NCI-H146 (cell line): Measurements from ENCODE around the gene ZNF407.

ENCODE experiments used
- DNase-seq: peaks from one replicate; lab custom pipeline; 2025; lab: John Stamatoyannopoulos, UW

Gene ZNF407

GRCh38 chr18:74831571-74832250 is 234.0 kb downstream of the ZNF407 start:
- no peak for DNase-seq

DNA sequence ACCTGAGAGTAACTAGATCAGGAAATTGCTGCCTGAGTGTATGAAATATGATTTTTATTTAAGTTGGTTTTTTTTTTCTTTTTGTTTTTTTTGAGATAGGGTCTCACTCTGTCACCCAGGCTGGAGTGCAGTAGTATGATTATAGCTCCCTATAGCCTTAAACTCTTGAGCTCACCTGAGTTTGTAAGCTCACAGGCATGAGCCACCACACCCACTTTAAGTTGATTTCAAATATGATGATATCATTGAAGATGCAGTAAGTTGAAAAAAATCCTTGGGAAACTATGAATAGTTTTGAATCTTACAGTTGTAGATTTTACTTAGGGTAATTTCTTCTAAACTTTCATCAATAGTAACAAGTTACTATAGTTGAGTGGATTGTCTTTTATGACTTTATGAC is 234.7 kb downstream of the ZNF407 start:
- no peak for DNase-seq

DNA sequence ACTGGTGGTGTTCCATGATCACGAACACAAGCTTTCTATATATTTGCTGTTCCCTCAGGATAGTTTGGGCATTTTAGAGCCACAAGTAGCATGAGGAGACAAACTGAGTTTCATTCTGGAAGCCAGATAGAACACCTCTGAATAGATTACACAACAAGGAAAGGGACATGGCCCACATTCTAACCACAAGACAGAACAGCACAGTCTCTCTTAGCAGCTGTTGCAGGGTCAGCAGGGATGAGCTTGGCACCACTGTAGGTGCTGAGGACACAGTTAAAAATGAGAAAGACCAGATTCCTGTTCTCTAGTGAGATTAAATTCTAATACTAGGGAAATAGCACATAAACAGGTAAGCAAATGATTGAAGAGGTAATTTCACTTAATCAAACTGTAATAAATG is 235.3 kb downstream of the ZNF407 start:
- no peak for DNase-seq

DNA sequence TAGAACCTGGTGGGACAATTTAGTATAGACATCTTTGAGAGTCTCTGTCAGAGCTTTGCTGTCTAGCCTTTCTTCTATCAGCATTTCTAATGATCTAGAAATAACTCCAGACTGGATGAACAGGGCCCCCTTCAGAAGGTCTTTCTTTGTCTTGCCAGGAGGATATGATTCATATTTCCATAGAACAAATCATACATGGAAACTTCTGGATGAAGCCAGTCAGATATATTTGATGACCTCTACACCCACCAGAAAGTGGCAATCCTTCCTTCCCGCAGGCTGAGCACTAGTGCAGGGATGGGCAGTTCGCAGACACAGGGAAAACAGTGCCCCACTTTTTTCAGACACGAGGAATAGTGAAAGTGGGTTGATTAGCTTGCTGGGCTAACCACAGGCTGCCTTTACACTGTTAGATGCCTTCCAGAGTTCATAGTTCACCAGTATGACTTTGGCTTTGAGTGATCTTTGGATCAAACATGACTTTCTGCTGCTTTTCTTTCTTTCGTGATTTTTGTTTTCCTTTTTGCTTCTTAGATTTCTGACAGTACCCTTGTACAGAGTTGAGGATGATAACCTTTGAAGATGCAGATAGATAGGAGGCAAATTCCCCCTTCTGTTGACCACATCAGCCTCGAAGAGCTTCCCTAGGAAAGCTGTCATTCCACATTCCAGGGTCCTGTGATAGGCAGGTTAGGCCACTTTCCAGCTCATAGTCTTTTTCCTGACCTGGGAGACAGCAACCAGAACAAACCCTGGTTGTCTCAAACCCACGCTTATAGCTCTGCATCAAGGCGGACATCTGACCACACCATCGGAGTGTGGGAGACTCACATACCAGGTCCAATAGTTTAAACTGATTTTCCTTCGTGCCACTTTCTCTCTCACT is 237.0 kb downstream of the ZNF407 start:
- no peak for DNase-seq

DNA sequence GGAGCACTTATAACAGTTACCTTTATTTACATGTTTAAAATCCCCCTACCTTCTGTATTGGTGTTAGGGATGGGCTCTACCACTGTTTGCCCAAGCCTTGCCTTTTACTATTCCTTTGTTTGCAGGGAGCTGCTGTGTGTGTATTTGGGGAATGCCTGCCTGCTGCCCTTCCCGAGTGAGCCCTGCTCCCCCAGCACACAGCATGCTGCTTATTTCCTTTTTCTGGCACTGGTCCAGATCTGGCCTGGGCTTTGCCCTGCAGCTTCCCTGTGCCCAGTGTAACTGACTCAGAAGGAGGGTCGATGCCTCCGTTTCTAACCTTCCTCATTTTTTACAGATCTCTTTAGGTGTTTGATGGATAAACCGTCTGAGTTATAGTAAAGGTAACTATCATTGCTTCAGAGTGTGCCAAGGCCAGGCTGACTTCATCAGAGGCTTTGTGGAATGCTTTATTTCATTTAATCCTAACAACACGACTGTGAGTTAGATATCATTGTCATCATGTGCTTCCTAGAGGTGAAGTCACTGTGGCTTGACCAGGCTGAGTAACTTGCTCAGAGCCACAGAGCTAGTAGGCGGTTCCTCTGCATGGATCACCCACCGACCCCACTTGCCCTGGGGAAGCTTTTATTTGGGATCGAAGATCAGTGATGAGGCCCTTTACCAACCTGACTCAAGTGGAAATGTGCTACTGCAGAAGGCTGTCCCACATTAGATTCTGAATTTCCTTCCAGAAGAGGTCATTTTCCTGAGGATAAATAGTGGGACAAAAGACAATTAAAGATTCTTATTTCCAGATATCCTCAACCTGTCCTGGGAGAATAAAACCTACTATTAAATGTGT is 238.8 kb downstream of the ZNF407 start:
- peak; percentile 95 for DNase-seq

DNA sequence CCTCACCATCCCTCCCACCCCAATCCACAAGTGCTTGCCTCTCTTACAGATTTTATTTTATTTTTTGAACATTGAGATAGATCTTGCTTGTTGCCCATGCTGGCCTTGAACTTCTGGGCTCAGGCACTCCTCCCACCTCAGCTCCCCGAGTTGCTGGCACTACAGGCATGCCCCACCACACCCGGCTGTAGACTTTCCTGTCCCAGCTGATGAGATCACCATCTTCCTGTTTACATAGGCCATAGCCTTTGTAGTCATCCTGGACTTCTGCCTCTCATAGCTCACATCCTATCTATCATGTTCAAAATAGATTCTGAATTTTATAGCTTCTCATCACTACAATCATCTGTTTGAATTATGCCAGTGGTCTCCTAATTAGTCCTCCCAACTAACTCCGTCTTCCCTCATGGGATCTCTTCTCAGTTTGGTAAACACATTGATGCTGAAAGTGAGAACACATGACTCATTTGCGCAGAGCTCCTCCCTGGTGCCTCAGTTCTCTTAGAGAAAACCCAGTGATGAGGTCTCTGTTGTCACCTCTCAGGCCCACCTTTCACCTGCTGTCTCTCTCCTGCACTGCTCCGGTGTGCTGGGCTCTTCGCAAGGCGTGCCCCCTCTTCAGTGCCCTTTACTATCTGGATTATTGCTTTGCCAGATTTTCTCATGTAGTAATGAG is 243.0 kb downstream of the ZNF407 start:
- DNase-seq = no peak

DNA sequence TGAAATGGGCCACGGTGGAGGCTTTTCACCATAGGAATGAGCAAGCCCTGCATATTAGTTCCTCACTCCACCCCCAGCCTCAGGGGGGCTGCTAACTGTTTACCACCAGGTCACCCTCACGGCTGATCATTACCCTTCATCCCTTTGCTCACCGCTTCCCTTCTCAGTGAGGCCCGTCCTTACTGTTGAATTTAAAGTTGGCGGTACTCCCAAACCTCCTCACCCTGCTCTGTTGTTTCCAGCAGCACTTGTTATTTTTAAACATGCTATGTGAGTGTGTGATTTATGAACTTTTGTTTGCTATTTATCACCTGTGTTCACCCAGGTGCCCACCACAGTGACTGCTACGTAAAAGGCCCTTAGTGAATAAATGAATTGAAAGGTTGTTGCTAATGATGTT is 243.6 kb downstream of the ZNF407 start:
- DNase-seq = no peak

GRCh38 chr18:74849301-74849700 is 251.6 kb downstream of the ZNF407 start:
- no peak for DNase-seq

GRCh38 chr18:74856434-74856833 is 258.8 kb downstream of the ZNF407 start:
- DNase-seq = no peak

GRCh38 chr18:74856928-74857327 is 259.3 kb downstream of the ZNF407 start:
- DNase-seq = no peak

GRCh38 chr18:74857901-74858300 is 260.2 kb downstream of the ZNF407 start:
- DNase-seq = no peak

DNA sequence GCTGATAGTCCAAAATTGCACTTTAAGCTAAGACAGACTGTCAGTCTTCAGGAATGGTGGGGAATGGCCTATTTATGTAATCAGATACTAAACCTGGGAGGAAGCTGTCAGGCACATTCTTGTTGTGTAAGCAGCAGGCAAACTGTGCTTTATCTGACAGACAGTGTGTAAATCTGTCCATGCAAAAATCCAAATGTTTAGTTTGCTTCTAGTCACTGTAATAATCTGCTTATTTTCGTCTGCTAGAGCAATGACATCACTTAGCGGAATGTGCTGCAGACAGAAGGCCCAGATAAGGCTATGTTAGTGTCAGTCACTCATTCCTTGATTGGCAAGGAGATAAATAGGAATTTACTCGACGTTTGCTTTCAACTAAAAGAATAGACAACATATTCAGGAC is 263.5 kb downstream of the ZNF407 start:
- no peak for DNase-seq

DNA sequence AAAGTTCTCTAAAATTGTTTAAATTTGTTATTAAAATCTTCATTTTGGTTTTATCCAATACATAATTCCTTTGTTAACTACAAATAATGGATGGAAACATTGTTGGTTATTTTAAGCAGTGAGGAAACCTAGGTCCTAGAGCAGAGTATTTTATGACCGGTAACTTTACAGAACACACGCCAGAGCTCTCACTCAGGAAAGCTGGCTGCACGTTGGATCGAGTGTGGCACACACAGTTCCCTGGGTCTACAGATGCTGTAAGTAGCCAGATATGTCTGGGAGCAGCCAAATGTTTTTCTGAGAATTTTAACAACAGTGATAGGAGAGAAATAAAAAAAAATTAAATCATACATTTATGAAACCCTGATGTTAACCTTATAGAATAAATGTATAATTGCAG is 264.4 kb downstream of the ZNF407 start:
- DNase-seq = no peak

- no peak for DNase-seq
Observed at GRCh38 chr18:74866577-74866976, 268.9 kb downstream of the ZNF407 start.

- DNase-seq = no peak
Observed at GRCh38 chr18:74868461-74868860, 270.8 kb downstream of the ZNF407 start.

DNA sequence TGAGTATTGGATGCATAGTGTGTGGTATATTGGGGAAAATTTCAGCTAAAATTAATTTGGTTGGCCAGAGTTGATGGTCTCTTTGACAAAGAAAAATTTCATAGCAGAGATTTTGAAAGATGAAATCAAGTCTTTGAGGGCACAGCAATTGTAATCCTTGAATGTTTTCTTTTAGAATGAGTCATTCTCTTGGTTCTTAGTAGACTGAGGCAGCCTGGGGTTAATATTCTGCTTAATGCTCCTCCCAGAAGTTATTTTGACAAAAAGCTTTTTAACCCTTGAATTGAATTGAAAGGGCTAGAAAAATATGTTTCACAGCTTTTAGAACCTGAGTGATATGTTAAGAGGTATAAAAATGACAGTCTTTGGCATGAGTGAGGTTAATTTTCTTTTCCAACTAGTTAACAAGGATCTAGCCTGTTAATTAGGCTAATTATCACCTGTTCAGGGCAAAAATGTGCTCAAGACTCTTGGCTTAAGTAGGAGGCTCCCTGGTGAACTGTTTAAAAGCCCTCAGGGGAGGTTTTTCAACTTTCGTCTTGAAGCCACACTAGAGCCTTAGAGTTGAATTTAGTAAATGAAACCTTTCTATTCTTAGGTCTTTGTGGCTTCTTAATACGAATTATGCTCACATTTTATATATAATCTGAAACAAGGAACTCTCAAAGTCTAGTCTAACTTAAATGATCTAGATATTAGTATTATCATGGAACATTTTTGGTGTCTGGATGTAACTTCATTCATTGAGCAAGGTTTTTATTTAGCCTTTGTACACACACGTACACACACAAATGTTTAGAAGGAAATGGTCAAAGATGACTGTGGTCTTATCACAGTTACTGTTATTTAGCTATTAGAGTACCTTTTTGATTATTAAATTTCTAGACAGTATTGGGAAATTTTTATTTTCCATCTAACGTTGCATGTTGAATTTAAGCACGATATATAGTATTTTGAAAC is 272.5 kb downstream of the ZNF407 start:
- DNase-seq = no peak

DNA sequence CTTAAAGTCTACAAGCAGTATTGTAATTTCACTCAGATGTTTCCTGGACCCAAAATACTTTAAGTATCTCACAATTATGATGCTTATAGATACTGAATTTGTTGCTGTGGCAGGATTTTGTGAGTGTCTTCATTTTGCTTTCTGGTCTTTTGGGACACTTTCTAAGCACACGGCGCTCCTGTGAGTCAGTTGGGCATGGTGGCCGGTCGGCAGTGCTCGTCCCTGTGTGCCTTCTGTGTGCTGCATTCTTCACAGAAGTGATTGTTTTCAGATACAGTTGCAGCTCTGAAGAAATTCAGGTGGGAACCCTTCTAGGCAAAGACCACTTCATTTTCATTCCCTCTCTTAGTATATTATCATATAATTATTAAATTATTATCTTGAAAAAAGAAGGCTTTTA is 273.3 kb downstream of the ZNF407 start:
- DNase-seq = no peak

DNA sequence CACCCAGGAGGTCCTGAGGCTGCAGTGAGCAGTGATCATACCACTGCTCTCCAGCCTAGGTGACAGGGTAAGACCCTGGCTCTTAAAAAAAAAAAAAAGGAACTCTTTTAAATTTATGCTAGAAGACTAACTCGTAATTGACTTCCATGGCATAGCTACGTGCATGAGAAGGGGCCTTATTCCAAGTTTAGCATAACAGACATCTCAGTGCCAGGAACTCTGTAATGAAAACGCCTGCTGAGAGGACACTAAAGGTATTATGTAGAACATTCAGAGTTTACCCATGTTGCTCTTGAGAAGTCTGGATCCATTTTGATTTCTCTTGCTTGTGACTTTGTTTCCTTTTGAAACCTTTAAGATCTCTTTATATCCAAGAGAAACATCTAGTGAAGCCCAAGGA is 276.0 kb downstream of the ZNF407 start:
- DNase-seq = no peak

DNA sequence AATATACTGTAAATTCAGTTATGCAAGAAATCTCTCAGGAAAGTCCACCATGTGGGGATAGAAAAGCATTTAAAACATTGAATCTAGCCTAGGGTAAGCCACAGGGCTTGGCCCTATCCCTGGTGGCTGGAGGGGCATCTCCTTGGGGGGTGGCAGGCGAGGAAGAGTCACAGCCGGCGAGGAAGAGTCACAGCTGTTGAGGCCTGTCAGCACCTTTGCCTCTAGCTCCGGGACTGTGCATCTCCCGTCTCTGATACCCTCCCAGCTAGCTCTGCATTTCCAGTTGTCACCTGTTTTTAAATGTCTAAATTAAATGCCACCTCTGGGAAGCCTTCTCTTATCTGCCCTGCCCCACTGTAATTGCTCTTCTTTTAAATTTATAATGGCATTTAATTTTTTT is 276.7 kb downstream of the ZNF407 start:
- no peak for DNase-seq

DNA sequence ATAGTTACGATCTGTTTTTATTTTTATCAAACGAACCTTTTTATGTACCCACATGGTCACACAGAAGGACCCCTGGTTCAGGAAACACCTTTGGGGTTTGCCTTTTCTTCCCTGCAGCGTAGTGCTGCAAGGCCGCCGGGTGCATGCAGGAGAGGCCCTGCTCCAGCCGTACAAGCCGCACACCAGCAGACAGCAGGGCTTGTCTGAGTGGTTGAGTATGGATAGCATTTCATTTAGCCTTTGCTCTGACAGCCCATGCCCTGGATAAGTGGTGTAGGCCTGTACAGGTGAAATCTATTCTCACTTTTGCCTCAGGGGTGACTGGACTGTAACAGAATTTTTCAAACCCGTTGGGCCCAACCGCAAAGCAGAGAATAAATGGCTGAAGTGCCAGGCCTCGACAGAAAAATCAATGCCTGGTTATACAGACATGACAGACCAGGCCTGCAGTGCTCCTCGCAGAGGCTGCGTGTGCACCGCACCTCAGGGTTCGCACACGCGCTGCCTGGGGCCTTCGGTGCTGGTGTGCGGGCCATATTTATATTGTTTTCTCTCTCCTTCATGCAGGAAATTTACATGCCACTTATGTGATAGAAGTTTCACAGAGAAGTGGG is 279.1 kb downstream of the ZNF407 start:
- no peak for DNase-seq
